GM23338 (cell line): ENCODE results near the gene MAN2B2. TPM values are rescaled to one million over a fixed set of nuclear protein-coding genes. Genes with fewer than 3 reads are reported as not detected.

Experiments
- ATAC-seq: fragments of 200-7000 bp; cut with Tn5 transposase; 3 replicates; pipeline ENCODE4 v1.9.1; 2020
- DNase-seq: peaks from one replicate; pipeline ENCODE4 v3.0.0-alpha.2; 2015; ENCODE audit warnings: low spot score
- H2AFZ ChIP-seq: fragments of 200-600 bp; sonication (generic); 2 replicates; pipeline ENCODE4 v1.8.0; 2016; ENCODE audit warnings: antibody characterized with exemption, mild to moderate bottlenecking, moderate library complexity
- H3F3A ChIP-seq: fragments of 200-600 bp; sonication (generic); replicated peaks from 2 replicates; pipeline ENCODE4 v1.8.0; 2017; ENCODE audit warnings: antibody characterized with exemption, mixed run types, low read depth
- H3K27ac ChIP-seq: fragments of 200-600 bp; sonication (generic); 2 replicates; pipeline ENCODE4 v1.6.1; 2016; ENCODE audit warnings: low read depth
- H3K27me3 ChIP-seq: fragments of 200-600 bp; sonication (generic); 2 replicates; pipeline ENCODE4 v1.8.0; 2016; ENCODE audit warnings: mild to moderate bottlenecking, mixed run types, moderate library complexity; ENCODE audit not compliant: insufficient read depth
- H3K36me3 ChIP-seq: fragments of 200-600 bp; sonication (generic); 2 replicates; pipeline ENCODE4 v1.8.0; 2016; ENCODE audit warnings: mild to moderate bottlenecking; ENCODE audit not compliant: insufficient read depth
- H3K4me1 ChIP-seq: fragments of 200-600 bp; sonication (generic); 2 replicates; pipeline ENCODE4 v1.8.0; 2016; ENCODE audit warnings: mild to moderate bottlenecking, moderate library complexity; ENCODE audit not compliant: insufficient read depth
- H3K4me2 ChIP-seq: fragments of 200-600 bp; sonication (generic); 2 replicates; pipeline ENCODE4 v1.7.1; 2017; ENCODE audit warnings: mixed run types
- H3K4me3 ChIP-seq: fragments of 200-600 bp; sonication (generic); 2 replicates; pipeline ENCODE4 v1.6.1; 2016; ENCODE audit warnings: mixed run types
- H3K79me2 ChIP-seq: fragments of 200-600 bp; sonication (generic); replicated peaks from 2 replicates; pipeline ENCODE4 v1.8.0; 2017; ENCODE audit warnings: mild to moderate bottlenecking; ENCODE audit not compliant: insufficient read depth
- H3K9me2 ChIP-seq: fragments of 200-600 bp; sonication (generic); 2 replicates; pipeline ENCODE4 v1.8.0; 2017; ENCODE audit not compliant: insufficient read depth
- H4K20me1 ChIP-seq: fragments of 200-600 bp; sonication (generic); replicated peaks from 2 replicates; pipeline ENCODE4 v1.8.0; 2017; ENCODE audit warnings: mild to moderate bottlenecking; ENCODE audit not compliant: insufficient read depth
- H3K27ac Mint-ChIP-seq: 2 replicates; pipeline ENCODE4 v1.8.0; 2020; ENCODE audit warnings: inconsistent platforms, mild to moderate bottlenecking, moderate library complexity, mixed read lengths
- H3K27me3 Mint-ChIP-seq: 3 replicates; pipeline ENCODE4 v1.8.0; 2022; ENCODE audit warnings: low read depth, mild to moderate bottlenecking, moderate library complexity, mixed read lengths, inconsistent platforms; ENCODE audit not compliant: insufficient read depth, poor library complexity
- H3K36me3 Mint-ChIP-seq: 3 replicates; pipeline ENCODE4 v1.8.0; 2021; ENCODE audit warnings: low read depth, mild to moderate bottlenecking, inconsistent platforms, moderate library complexity, mixed read lengths
- H3K4me1 Mint-ChIP-seq: 3 replicates; pipeline ENCODE4 v1.8.0; 2020; ENCODE audit warnings: mild to moderate bottlenecking, inconsistent platforms, mixed read lengths
- H3K4me3 Mint-ChIP-seq: 3 replicates; pipeline ENCODE4 v1.8.0; 2021; ENCODE audit warnings: moderate library complexity, mild to moderate bottlenecking, inconsistent platforms, mixed read lengths
- H3K9me3 Mint-ChIP-seq: 3 replicates; pipeline ENCODE4 v1.8.0; 2020; ENCODE audit warnings: moderate library complexity, mild to moderate bottlenecking, inconsistent platforms, mixed read lengths
- CREB1 ChIP-seq: fragments of 250-450 bp; sonication (Bioruptor Pico); IDR thresholded peaks from 2 replicates; pipeline ENCODE4 v1.5.0; 2020; ENCODE audit warnings: low read depth, mild to moderate bottlenecking, moderate library complexity
- ETS1 ChIP-seq: IDR thresholded peaks from 2 replicates; pipeline ENCODE4 v1.6.1; 2016; ENCODE audit warnings: antibody characterized with exemption
- EZH2phosphoT487 ChIP-seq: fragments of 200-600 bp; sonication (generic); IDR thresholded peaks from one replicate; pipeline ENCODE4 v1.8.1; 2018; ENCODE audit warnings: antibody characterized with exemption; ENCODE audit not compliant: unreplicated experiment
- JUNB ChIP-seq: IDR thresholded peaks from one replicate; pipeline ENCODE4 v1.6.1; 2016; ENCODE audit warnings: antibody characterized with exemption; ENCODE audit not compliant: unreplicated experiment
- NANOG ChIP-seq: IDR thresholded peaks from 2 replicates; pipeline ENCODE4 v1.6.1; 2016; ENCODE audit warnings: antibody characterized with exemption, borderline replicate concordance
- POLR2AphosphoS5 ChIP-seq: IDR thresholded peaks from 2 replicates; pipeline ENCODE4 v1.6.1; 2016; ENCODE audit warnings: antibody characterized with exemption, low read depth
- STAT1 ChIP-seq: IDR thresholded peaks from one replicate; pipeline ENCODE4 v1.6.1; 2016; ENCODE audit warnings: antibody characterized with exemption; ENCODE audit not compliant: unreplicated experiment
- ZNF114 ChIP-seq: fragments of 250-450 bp; sonication (Bioruptor Pico); IDR thresholded peaks from 2 replicates; pipeline ENCODE4 v1.5.0; 2020; ENCODE audit warnings: mild to moderate bottlenecking, moderate library complexity
- ZNF462 ChIP-seq: fragments of 250-450 bp; sonication (Bioruptor Pico); IDR thresholded peaks from 2 replicates; pipeline ENCODE4 v1.5.0; 2020; ENCODE audit warnings: mild to moderate bottlenecking, moderate library complexity
- polyA plus RNA-seq: library from polyadenylated mRNA; unstranded; fragments of >200 nt; fragmentation: Nextera tagmentation; extraction: Ambion mirVana; gene quantifications from 2 replicates; pipeline ENCODE4 v1.2.1, GENCODE V29; 2016
- total RNA-seq: library from RNA; depleted of rRNA; stranded (reverse); fragments of >200 nt; shearing (Covaris generic); gene quantifications from 2 replicates; pipeline ENCODE4 v1.2.3, GENCODE V29; 2014

The MAN2B2 gene
- total and polyA plus RNA-seq, 2 experiments from 2014 or later = 1.6 to 6.9 TPM

- Histone ChIP-seq H3K9me2 (no peaks in the 10 kb centered on the region), H3K4me1 (no peaks in the 10 kb centered on the region), H3K36me3 (no peaks in the 10 kb centered on the region), H2AFZ (no peak overlapping the region), H3K4me3 (no peak overlapping the region), H3F3A (no peaks in the 10 kb centered on the region), H3K79me2 (no peaks in the 10 kb centered on the region), H3K27ac (no peak overlapping the region), H4K20me1 (no peaks in the 10 kb centered on the region; the same call in 1 of the 2 replicates), H3K27me3 (peaks cover 42% of the 10 kb centered on the region), H3K4me2 (no peak overlapping the region)
- Mint-ChIP-seq H3K4me3 (no peak overlapping the region), H3K9me3 (no peaks in the 10 kb centered on the region; the same call in 2 of the 3 replicates), H3K36me3 (no peaks in the 10 kb centered on the region; the same call in 2 of the 3 replicates), H3K4me1 (no peaks in the 10 kb centered on the region), H3K27ac (no peak overlapping the region), H3K27me3 (peaks cover 39% of the 10 kb centered on the region)
- no peak for DNase-seq
- no peak for ATAC-seq
- TF ChIP-seq CREB1 (no peak), EZH2phosphoT487 (no peak), JUNB (no peak), ZNF462 (CRISPR knock-in tag) (no peak), ETS1 (no peak), POLR2AphosphoS5 (no peak), NANOG (no peak), ZNF114 (CRISPR knock-in tag) (no peak), STAT1 (no peak)
Observed at GRCh38 chr4:6568689-6569332, 6.2 kb upstream of the MAN2B2 start.
